Measurements from ENCODE around the gene EPHX1.
"Not testable (repeated sequence)": the region's sequence is repeated elsewhere in the genome, so short reads cannot be mapped to it uniquely, and the experiment has no call there.

Gene EPHX1

GRCh38 chr1:225811622-225812487 lies 1.9 kb downstream of the EPHX1 start:
- H3K27ac ChIP-seq (ENCODE audit: low read depth, low read length): peak overlapping the region; percentile 48
- H3K4me3 ChIP-seq (ENCODE audit: low read depth in 1 of 2, low read length in 2 of 2): peak overlapping the region; percentile 37 to 66
- H3K9me3 ChIP-seq (ENCODE audit: low read length): no peaks in the 10 kb centered on the region
- peaks cover 57% of the 10 kb centered on the region for H3K4me1 ChIP-seq (ENCODE audit: insufficient read depth, low read length)
- H3K27me3 ChIP-seq (ENCODE audit: control insufficient read depth in 1 of 2, insufficient read depth in 2 of 2, low read length in 2 of 2): no peaks in the 10 kb centered on the region
- H3K9ac ChIP-seq (ENCODE audit: low read length): peak overlapping the region; percentile 41
- no peaks in the 10 kb centered on the region for H3K36me3 ChIP-seq (ENCODE audit: insufficient read depth, low read length)

- Histone ChIP-seq H3K27ac (ENCODE audit: low read depth, low read length) (peak overlapping the region; percentile 16), H3K4me3 (ENCODE audit: low read depth in 1 of 2, low read length in 2 of 2) (peak overlapping the region in 1 of 2 donors; percentile 66), H3K9ac (ENCODE audit: low read length) (no peak overlapping the region), H3K4me1 (ENCODE audit: insufficient read depth, low read length) (peaks cover 65% of the 10 kb centered on the region), H3K36me3 (ENCODE audit: insufficient read depth, low read length) (no peaks in the 10 kb centered on the region), H3K27me3 (ENCODE audit: control insufficient read depth in 1 of 2, insufficient read depth in 2 of 2, low read length in 2 of 2) (no peaks in the 10 kb centered on the region), H3K9me3 (ENCODE audit: low read length) (no peaks in the 10 kb centered on the region)
Observed at GRCh38 chr1:225812488-225813213, 2.7 kb downstream of the EPHX1 start.

- Histone ChIP-seq H3K4me3 (ENCODE audit: low read depth in 1 of 2, low read length in 2 of 2) (peak overlapping the region in 1 of 2 donors; percentile 28), H3K9me3 (ENCODE audit: low read length) (no peaks in the 10 kb centered on the region), H3K9ac (ENCODE audit: low read length) (peak overlapping the region; percentile 17), H3K4me1 (ENCODE audit: insufficient read depth, low read length) (peaks cover 72% of the 10 kb centered on the region), H3K27me3 (ENCODE audit: control insufficient read depth in 1 of 2, insufficient read depth in 2 of 2, low read length in 2 of 2) (no peaks in the 10 kb centered on the region), H3K36me3 (ENCODE audit: insufficient read depth, low read length) (no peaks in the 10 kb centered on the region), H3K27ac (ENCODE audit: low read depth, low read length) (peak overlapping the region; percentile 13)
Observed at GRCh38 chr1:225813214-225813964, 3.5 kb downstream of the EPHX1 start.

GRCh38 chr1:225814381-225814780 lies 4.5 kb downstream of the EPHX1 start:
- no peak overlapping the region for H3K4me3 ChIP-seq (ENCODE audit: low read depth in 1 of 2, low read length in 2 of 2)
- H3K27me3 ChIP-seq (ENCODE audit: control insufficient read depth in 1 of 2, insufficient read depth in 2 of 2, low read length in 2 of 2): no peaks in the 10 kb centered on the region
- H3K36me3 ChIP-seq (ENCODE audit: insufficient read depth, low read length): no peaks in the 10 kb centered on the region
- H3K9ac ChIP-seq (ENCODE audit: low read length): no peak overlapping the region
- peaks cover 78% of the 10 kb centered on the region for H3K4me1 ChIP-seq (ENCODE audit: insufficient read depth, low read length)
- peak overlapping the region; percentile 13 for H3K27ac ChIP-seq (ENCODE audit: low read depth, low read length)
- H3K9me3 ChIP-seq (ENCODE audit: low read length): no peaks in the 10 kb centered on the region

- not testable (repeated sequence) for H3K4me3 ChIP-seq (ENCODE audit: low read depth in 1 of 2, low read length in 2 of 2); H3K9ac ChIP-seq (ENCODE audit: low read length); H3K27me3 ChIP-seq (ENCODE audit: control insufficient read depth in 1 of 2, insufficient read depth in 2 of 2, low read length in 2 of 2); H3K27ac ChIP-seq (ENCODE audit: low read depth, low read length); H3K9me3 ChIP-seq (ENCODE audit: low read length); H3K36me3 ChIP-seq (ENCODE audit: insufficient read depth, low read length)
- peaks cover 86% of the 10 kb centered on the region for H3K4me1 ChIP-seq (ENCODE audit: insufficient read depth, low read length)
Observed at GRCh38 chr1:225815090-225815489, 5.2 kb downstream of the EPHX1 start.

GRCh38 chr1:225815526-225816178 lies 5.7 kb downstream of the EPHX1 start:
- Histone ChIP-seq H3K36me3 (ENCODE audit: insufficient read depth, low read length) (no peaks in the 10 kb centered on the region), H3K27ac (ENCODE audit: low read depth, low read length) (peak overlapping the region; percentile 7), H3K27me3 (ENCODE audit: control insufficient read depth in 1 of 2, insufficient read depth in 2 of 2, low read length in 2 of 2) (no peaks in the 10 kb centered on the region), H3K9ac (ENCODE audit: low read length) (no peak overlapping the region), H3K4me1 (ENCODE audit: insufficient read depth, low read length) (peaks cover 91% of the 10 kb centered on the region), H3K4me3 (ENCODE audit: low read depth in 1 of 2, low read length in 2 of 2) (no peak overlapping the region), H3K9me3 (ENCODE audit: low read length) (no peaks in the 10 kb centered on the region)

GRCh38 chr1:225816643-225817538 lies 7.0 kb downstream of the EPHX1 start:
- Histone ChIP-seq H3K4me3 (ENCODE audit: low read depth in 1 of 2, low read length in 2 of 2) (peak overlapping the region; percentile 27 to 31), H3K4me1 (ENCODE audit: insufficient read depth, low read length) (peaks cover 83% of the 10 kb centered on the region), H3K27me3 (ENCODE audit: control insufficient read depth in 1 of 2, insufficient read depth in 2 of 2, low read length in 2 of 2) (no peaks in the 10 kb centered on the region), H3K9ac (ENCODE audit: low read length) (peak overlapping the region; percentile 46), H3K9me3 (ENCODE audit: low read length) (no peaks in the 10 kb centered on the region), H3K36me3 (ENCODE audit: insufficient read depth, low read length) (peaks cover 4% of the 10 kb centered on the region), H3K27ac (ENCODE audit: low read depth, low read length) (peak overlapping the region; percentile 92)

GRCh38 chr1:225817611-225818061 lies 7.7 kb downstream of the EPHX1 start:
- peaks cover 78% of the 10 kb centered on the region for H3K4me1 ChIP-seq (ENCODE audit: insufficient read depth, low read length)
- H3K27ac ChIP-seq (ENCODE audit: low read depth, low read length): peak overlapping the region; percentile 92
- H3K36me3 ChIP-seq (ENCODE audit: insufficient read depth, low read length): peaks cover 6% of the 10 kb centered on the region
- H3K4me3 ChIP-seq (ENCODE audit: low read depth in 1 of 2, low read length in 2 of 2): peak overlapping the region in 1 of 2 donors; percentile 31
- H3K27me3 ChIP-seq (ENCODE audit: control insufficient read depth in 1 of 2, insufficient read depth in 2 of 2, low read length in 2 of 2): no peaks in the 10 kb centered on the region
- peak overlapping the region; percentile 46 for H3K9ac ChIP-seq (ENCODE audit: low read length)
- H3K9me3 ChIP-seq (ENCODE audit: low read length): no peaks in the 10 kb centered on the region

GRCh38 chr1:225818229-225818628 lies 8.3 kb downstream of the EPHX1 start:
- H3K27ac ChIP-seq (ENCODE audit: low read depth, low read length): peak overlapping the region; percentile 92
- H3K9me3 ChIP-seq (ENCODE audit: low read length): no peaks in the 10 kb centered on the region
- peaks cover 11% of the 10 kb centered on the region for H3K36me3 ChIP-seq (ENCODE audit: insufficient read depth, low read length)
- H3K27me3 ChIP-seq (ENCODE audit: control insufficient read depth in 1 of 2, insufficient read depth in 2 of 2, low read length in 2 of 2): no peaks in the 10 kb centered on the region
- H3K9ac ChIP-seq (ENCODE audit: low read length): no peak overlapping the region
- H3K4me1 ChIP-seq (ENCODE audit: insufficient read depth, low read length): peaks cover 78% of the 10 kb centered on the region
- H3K4me3 ChIP-seq (ENCODE audit: low read depth in 1 of 2, low read length in 2 of 2): no peak overlapping the region

All from muscle layer of colon (tissue), 2 donors.